Muscle layer of duodenum (tissue), 2 donors: ENCODE measurements around the gene FOXM1.

Experiments
- H3K27ac ChIP-seq: one replicate; pipeline ENCODE4 v1.7.0; 2013; ENCODE audit warnings: mild to moderate bottlenecking, low read length
- H3K27me3 ChIP-seq: one replicate; pipeline ENCODE4 v1.7.0; 2013; ENCODE audit warnings: low read depth, mild to moderate bottlenecking, control low read depth, low read length
- H3K36me3 ChIP-seq, 2 donors: one replicate each; pipeline ENCODE4 v1.7.0; 2013; ENCODE audit warnings: low read length in 2 of 2, control low read depth in 1 of 2, mild to moderate bottlenecking in 1 of 2; ENCODE audit not compliant: insufficient read depth in 2 of 2, control insufficient read depth in 1 of 2
- H3K4me1 ChIP-seq, 2 donors: one replicate each; pipeline ENCODE4 v1.7.0; 2013; ENCODE audit warnings: low read length in 2 of 2, mild to moderate bottlenecking in 2 of 2, control low read depth in 1 of 2, moderate library complexity in 1 of 2; ENCODE audit not compliant: insufficient read depth in 2 of 2, control insufficient read depth in 1 of 2
- H3K4me3 ChIP-seq, 2 donors: one replicate each; pipeline ENCODE4 v1.7.0; 2013; ENCODE audit warnings: low read length in 2 of 2, low read depth in 1 of 2, mild to moderate bottlenecking in 1 of 2
- H3K9me3 ChIP-seq, 2 donors: one replicate each; pipeline ENCODE4 v1.7.0; 2013; ENCODE audit warnings: low read length in 2 of 2, control low read depth in 1 of 2, mild to moderate bottlenecking in 1 of 2; ENCODE audit not compliant: control insufficient read depth in 1 of 2
- donor health status: healthy.

Gene FOXM1

GRCh38 chr12:2856051-2856450 is 20.9 kb downstream of the FOXM1 start:
- no peaks in the 10 kb centered on the region for H3K36me3 ChIP-seq
- no peaks in the 10 kb centered on the region for H3K4me1 ChIP-seq
- H3K9me3 ChIP-seq = no peaks in the 10 kb centered on the region
- H3K27me3 ChIP-seq = no peaks in the 10 kb centered on the region
- no peak overlapping the region for H3K4me3 ChIP-seq
- H3K27ac ChIP-seq = no peak overlapping the region

- Histone ChIP-seq H3K9me3 (no peaks in the 10 kb centered on the region), H3K27ac (no peak overlapping the region), H3K4me3 (no peak overlapping the region), H3K27me3 (no peaks in the 10 kb centered on the region), H3K4me1 (no peaks in the 10 kb centered on the region), H3K36me3 (no peaks in the 10 kb centered on the region)
These were observed 21.4 kb downstream of the FOXM1 start for GRCh38 chr12:2855546-2855945.

- no peaks in the 10 kb centered on the region for H3K36me3 ChIP-seq
- no peak overlapping the region for H3K27ac ChIP-seq
- H3K4me1 ChIP-seq = no peaks in the 10 kb centered on the region
- H3K27me3 ChIP-seq = no peaks in the 10 kb centered on the region
- H3K9me3 ChIP-seq = no peaks in the 10 kb centered on the region
- no peak overlapping the region for H3K4me3 ChIP-seq
These were observed 22.1 kb downstream of the FOXM1 start for GRCh38 chr12:2854669-2855453.

- no peak overlapping the region for H3K4me3 ChIP-seq
These were observed 23.3 kb downstream of the FOXM1 start for GRCh38 chr12:2853626-2854025.

GRCh38 chr12:2851931-2852330 is 25.0 kb downstream of the FOXM1 start:
- Histone ChIP-seq H3K4me3 (no peak overlapping the region), H3K9me3 (no peaks in the 10 kb centered on the region), H3K27ac (no peak overlapping the region), H3K36me3 (no peaks in the 10 kb centered on the region), H3K4me1 (no peaks in the 10 kb centered on the region), H3K27me3 (no peaks in the 10 kb centered on the region)

More at GRCh38 chr12:2853626-2854025, 23.3 kb downstream of the FOXM1 start:
- Histone ChIP-seq H3K36me3 (no peaks in the 10 kb centered on the region), H3K27ac (no peak overlapping the region), H3K27me3 (no peaks in the 10 kb centered on the region), H3K4me1 (no peaks in the 10 kb centered on the region), H3K9me3 (no peaks in the 10 kb centered on the region)

GRCh38 chr12:2845280-2845679 is 31.7 kb downstream of the FOXM1 start:
- Histone ChIP-seq H3K4me1 (no peaks in the 10 kb centered on the region), H3K36me3 (no peaks in the 10 kb centered on the region), H3K27ac (no peak overlapping the region), H3K27me3 (no peaks in the 10 kb centered on the region), H3K9me3 (no peaks in the 10 kb centered on the region), H3K4me3 (no peak overlapping the region)

- H3K4me3 ChIP-seq = no peak overlapping the region
- H3K36me3 ChIP-seq = no peaks in the 10 kb centered on the region
- no peaks in the 10 kb centered on the region for H3K4me1 ChIP-seq
- H3K27ac ChIP-seq = no peak overlapping the region
- H3K27me3 ChIP-seq = no peaks in the 10 kb centered on the region
- H3K9me3 ChIP-seq = no peaks in the 10 kb centered on the region
These were observed 32.2 kb downstream of the FOXM1 start for GRCh38 chr12:2844786-2845185.

GRCh38 chr12:2842948-2843347 is 34.0 kb downstream of the FOXM1 start:
- Histone ChIP-seq H3K9me3 (no peaks in the 10 kb centered on the region), H3K4me1 (no peaks in the 10 kb centered on the region), H3K4me3 (no peak overlapping the region), H3K27me3 (no peaks in the 10 kb centered on the region), H3K27ac (no peak overlapping the region), H3K36me3 (peaks cover 0 to 7% of the 10 kb centered on the region in 2 donors)

GRCh38 chr12:2841056-2841650 is 35.8 kb downstream of the FOXM1 start:
- Histone ChIP-seq H3K4me3 (no peak overlapping the region), H3K4me1 (no peaks in the 10 kb centered on the region), H3K27ac (no peak overlapping the region), H3K9me3 (no peaks in the 10 kb centered on the region), H3K36me3 (peaks cover 0 to 8% of the 10 kb centered on the region in 2 donors), H3K27me3 (no peaks in the 10 kb centered on the region)

GRCh38 chr12:2836574-2836973 is 40.4 kb downstream of the FOXM1 start:
- no peak overlapping the region for H3K4me3 ChIP-seq
- no peaks in the 10 kb centered on the region for H3K9me3 ChIP-seq
- H3K4me1 ChIP-seq = peaks cover 0 to 15% of the 10 kb centered on the region in 2 donors
- H3K27ac ChIP-seq = no peak overlapping the region
- peaks cover under 1 to 8% of the 10 kb centered on the region in 2 donors for H3K36me3 ChIP-seq
- H3K27me3 ChIP-seq = no peaks in the 10 kb centered on the region

GRCh38 chr12:2835691-2836403 is 41.1 kb downstream of the FOXM1 start:
- no peak overlapping the region for H3K27ac ChIP-seq
- H3K27me3 ChIP-seq = no peaks in the 10 kb centered on the region
- H3K4me1 ChIP-seq = peaks cover 0 to 15% of the 10 kb centered on the region in 2 donors
- no peak overlapping the region for H3K4me3 ChIP-seq
- peaks cover 8 to 9% of the 10 kb centered on the region in 2 donors for H3K36me3 ChIP-seq
- no peaks in the 10 kb centered on the region for H3K9me3 ChIP-seq
